Vagina (tissue), 2 donors: ENCODE measurements around the gene MT1HL1. TPM values are rescaled to one million over a fixed set of nuclear protein-coding genes. Genes with fewer than 3 reads are reported as not detected.

ENCODE experiments used
- DNase-seq, 2 donors: peaks; one replicate each; pipeline ENCODE4 v3.0.0-alpha.2; 2017; ENCODE audit errors: extremely low spot score in 2 of 2
- H3K27ac ChIP-seq: fragments of 200-600 bp; sonication (generic); one replicate; pipeline ENCODE4 v1.5.1; 2019
- H3K27me3 ChIP-seq: fragments of 200-600 bp; sonication (generic); one replicate; pipeline ENCODE4 v1.5.1; 2019
- H3K36me3 ChIP-seq, 2 donors: fragments of 200-600 bp; sonication (generic); one replicate each; pipeline ENCODE4 v1.5.1; 2017 to 2019
- H3K4me1 ChIP-seq: fragments of 200-600 bp; sonication (generic); one replicate; pipeline ENCODE4 v1.5.1; 2019
- H3K4me3 ChIP-seq, 2 donors: fragments of 200-600 bp; sonication (generic); 1 replicate in 1 of 2; 2 replicates in 1 of 2; pipeline ENCODE4 v1.5.1; 2016 to 2019
- H3K9me3 ChIP-seq: fragments of 200-600 bp; sonication (generic); one replicate; pipeline ENCODE4 v1.5.1; 2019
- POLR2A ChIP-seq, 2 donors: fragments of 450-650 bp; IDR thresholded peaks; one replicate each; pipeline ENCODE4 v1.6.1; 2017; ENCODE audit warnings: antibody characterized with exemption in 2 of 2, mild to moderate bottlenecking in 2 of 2, moderate library complexity in 2 of 2
- POLR2AphosphoS5 ChIP-seq, 2 donors: sonication (generic); formaldehyde crosslinking; IDR thresholded peaks; one replicate each; pipeline ENCODE4 v1.9.0; 2017; ENCODE audit warnings: antibody characterized with exemption in 2 of 2, mild to moderate bottlenecking in 2 of 2, low read depth in 1 of 2; ENCODE audit not compliant: insufficient read depth in 1 of 2
- intact Hi-C: fragments of 100-400 bp; cut with DNase I; formaldehyde crosslinking; loops from one replicate; pipeline ENCODE4 v1.15.1; 2023
- total RNA-seq: library from RNA; depleted of rRNA; stranded (reverse); fragments of >200 nt; gene quantifications from one replicate; pipeline ENCODE4 v1.2.3, GENCODE V29; 2016
- TF ChIP-seq, protein P1 (sequence below), 3 experiments: fragments of 450-650 bp in 2 of 3; fragments of 200-600 bp in 1 of 3; sonication (generic) in 1 of 3; IDR thresholded peaks; one replicate each; pipeline ENCODE4 v1.5.1; 2017 to 2019; ENCODE audit warnings: antibody characterized with exemption in 3 of 3, mild to moderate bottlenecking in 2 of 3, moderate library complexity in 2 of 3

The MT1HL1 gene
- total RNA-seq, 1 donor from 2014 or later: not detected

DNA sequence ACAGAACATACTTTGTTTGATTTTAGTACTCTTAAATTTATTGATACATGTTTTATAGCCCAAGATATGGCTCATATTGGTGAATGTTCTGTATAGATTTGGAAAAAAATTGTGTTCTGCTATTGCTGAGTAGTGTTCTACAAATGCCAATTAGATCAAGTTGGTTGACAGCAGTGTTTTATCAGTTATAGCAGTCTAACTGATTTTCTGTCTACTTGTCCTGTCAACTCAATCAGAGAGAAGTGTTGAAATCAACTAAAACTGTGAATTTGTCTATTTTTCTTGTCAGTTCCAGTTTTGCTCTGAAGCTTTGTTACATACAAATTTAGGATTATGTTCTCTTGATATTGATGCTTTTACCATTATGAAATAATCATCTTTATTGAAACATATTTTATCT, 14.7 kb upstream of the MT1HL1 start:
- DNase-seq: no peak
- Histone ChIP-seq H3K36me3 (no peaks in the 10 kb centered on the region), H3K27me3 (no peaks in the 10 kb centered on the region), H3K4me1 (no peaks in the 10 kb centered on the region), H3K4me3 (no peak overlapping the region), H3K9me3 (no peaks in the 10 kb centered on the region), H3K27ac (no peak overlapping the region)
- TF ChIP-seq POLR2A (IDR thresholded peaks at IDR 0.05) (no peak), POLR2AphosphoS5 (IDR thresholded peaks at IDR 0.05; ENCODE audit: insufficient read depth in 1 of 2, low read depth in 1 of 2) (no peak)
- TF ChIP-seq, protein P1, sequence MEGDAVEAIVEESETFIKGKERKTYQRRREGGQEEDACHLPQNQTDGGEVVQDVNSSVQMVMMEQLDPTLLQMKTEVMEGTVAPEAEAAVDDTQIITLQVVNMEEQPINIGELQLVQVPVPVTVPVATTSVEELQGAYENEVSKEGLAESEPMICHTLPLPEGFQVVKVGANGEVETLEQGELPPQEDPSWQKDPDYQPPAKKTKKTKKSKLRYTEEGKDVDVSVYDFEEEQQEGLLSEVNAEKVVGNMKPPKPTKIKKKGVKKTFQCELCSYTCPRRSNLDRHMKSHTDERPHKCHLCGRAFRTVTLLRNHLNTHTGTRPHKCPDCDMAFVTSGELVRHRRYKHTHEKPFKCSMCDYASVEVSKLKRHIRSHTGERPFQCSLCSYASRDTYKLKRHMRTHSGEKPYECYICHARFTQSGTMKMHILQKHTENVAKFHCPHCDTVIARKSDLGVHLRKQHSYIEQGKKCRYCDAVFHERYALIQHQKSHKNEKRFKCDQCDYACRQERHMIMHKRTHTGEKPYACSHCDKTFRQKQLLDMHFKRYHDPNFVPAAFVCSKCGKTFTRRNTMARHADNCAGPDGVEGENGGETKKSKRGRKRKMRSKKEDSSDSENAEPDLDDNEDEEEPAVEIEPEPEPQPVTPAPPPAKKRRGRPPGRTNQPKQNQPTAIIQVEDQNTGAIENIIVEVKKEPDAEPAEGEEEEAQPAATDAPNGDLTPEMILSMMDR (IDR thresholded peaks at IDR 0.05): no peak
- intact Hi-C loops: no loop called here

DNA sequence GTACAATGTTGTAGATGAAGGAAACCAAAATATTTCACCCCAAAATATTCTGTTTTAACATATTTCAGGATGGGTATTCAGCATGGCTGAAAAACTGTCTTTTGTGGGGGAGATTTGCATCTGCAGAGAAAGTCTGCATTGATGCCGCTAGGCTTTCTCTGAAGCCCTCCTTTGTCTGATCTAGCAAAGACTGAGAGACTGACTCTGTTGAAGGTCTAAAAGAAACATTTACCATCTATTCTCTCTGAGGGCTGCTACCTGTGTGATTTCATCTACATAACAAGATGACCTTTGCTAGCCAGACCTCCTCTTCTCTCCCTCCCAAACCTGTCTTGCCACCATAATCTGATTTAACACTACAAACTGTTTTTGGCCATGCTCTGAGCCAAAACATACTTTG, 12.4 kb upstream of the MT1HL1 start:
- Histone ChIP-seq H3K27ac (no peak overlapping the region), H3K4me3 (no peak overlapping the region), H3K36me3 (no peaks in the 10 kb centered on the region), H3K27me3 (no peaks in the 10 kb centered on the region), H3K9me3 (no peaks in the 10 kb centered on the region), H3K4me1 (no peaks in the 10 kb centered on the region)
- DNase-seq: no peak
- TF ChIP-seq, protein P1 (IDR thresholded peaks at IDR 0.05): no peak
- TF ChIP-seq POLR2AphosphoS5 (IDR thresholded peaks at IDR 0.05; ENCODE audit: insufficient read depth in 1 of 2, low read depth in 1 of 2) (no peak), POLR2A (IDR thresholded peaks at IDR 0.05) (no peak)
- intact Hi-C loops: no loop called here

DNA sequence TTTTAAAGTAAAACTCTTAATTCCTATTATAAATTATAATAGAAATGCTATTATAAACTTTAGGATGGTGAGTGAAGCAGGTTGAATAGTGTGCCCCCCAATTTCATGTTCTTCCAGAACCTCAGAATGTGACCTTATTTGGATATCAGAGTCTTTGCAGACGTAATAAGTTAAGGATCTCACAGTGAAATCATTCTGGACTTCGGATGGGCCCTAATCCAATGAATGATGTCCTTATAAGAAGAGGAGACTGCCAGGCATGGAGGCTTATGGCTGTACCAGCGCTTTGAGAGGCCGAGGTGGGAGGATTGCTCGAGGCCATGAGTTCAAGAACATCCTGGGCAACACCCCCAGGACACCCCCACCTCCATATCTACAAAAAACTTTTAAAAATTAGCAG, 9.4 kb upstream of the MT1HL1 start:
- no peak for DNase-seq
- no peaks in the 10 kb centered on the region for H3K9me3 ChIP-seq
- no peaks in the 10 kb centered on the region for H3K36me3 ChIP-seq
- no peaks in the 10 kb centered on the region for H3K4me1 ChIP-seq
- intact Hi-C loops: no loop called here
- H3K27me3 ChIP-seq: no peaks in the 10 kb centered on the region
- no peak overlapping the region for H3K4me3 ChIP-seq
- no peak overlapping the region for H3K27ac ChIP-seq
- TF ChIP-seq POLR2A (IDR thresholded peaks at IDR 0.05) (no peak), POLR2AphosphoS5 (IDR thresholded peaks at IDR 0.05; ENCODE audit: insufficient read depth in 1 of 2, low read depth in 1 of 2) (no peak)
- TF ChIP-seq, protein P1 (IDR thresholded peaks at IDR 0.05): no peak

DNA sequence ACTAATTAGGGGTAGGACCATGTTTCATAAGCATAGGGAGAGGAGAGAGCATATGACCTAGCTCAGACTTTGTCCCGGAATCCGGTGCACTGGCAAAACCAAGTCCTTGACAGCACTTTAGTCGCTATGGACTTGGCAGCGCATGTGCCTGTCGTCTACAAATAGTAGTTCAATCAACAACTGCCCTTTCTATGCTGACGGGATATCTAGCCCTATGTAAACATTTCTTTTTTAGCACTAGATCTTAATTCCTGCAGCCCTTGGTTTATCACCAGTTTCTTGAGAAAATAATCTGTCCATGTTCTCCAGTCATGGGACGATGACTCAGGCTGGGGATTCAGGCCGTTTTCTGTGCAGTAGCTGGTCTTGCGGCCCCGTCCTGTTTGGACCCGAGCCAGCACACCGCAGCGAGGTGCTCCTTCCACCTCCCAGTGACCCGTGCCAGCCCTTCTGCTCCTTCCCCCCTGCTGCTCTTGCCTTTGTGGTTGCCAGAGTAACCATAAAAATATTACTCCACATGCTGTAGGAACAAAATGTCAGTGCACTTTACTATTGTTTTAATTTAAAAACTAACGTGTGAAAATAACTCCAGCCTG, 8.6 kb upstream of the MT1HL1 start:
- no peak for DNase-seq
- Histone ChIP-seq H3K4me3 (no peak overlapping the region), H3K9me3 (no peaks in the 10 kb centered on the region), H3K27ac (no peak overlapping the region), H3K27me3 (no peaks in the 10 kb centered on the region), H3K4me1 (no peaks in the 10 kb centered on the region), H3K36me3 (no peaks in the 10 kb centered on the region)
- TF ChIP-seq POLR2AphosphoS5 (IDR thresholded peaks at IDR 0.05; ENCODE audit: insufficient read depth in 1 of 2, low read depth in 1 of 2) (no peak), POLR2A (IDR thresholded peaks at IDR 0.05) (no peak)
- TF ChIP-seq, protein P1 (IDR thresholded peaks at IDR 0.05): no peak
- intact Hi-C loops: no loop called here

DNA sequence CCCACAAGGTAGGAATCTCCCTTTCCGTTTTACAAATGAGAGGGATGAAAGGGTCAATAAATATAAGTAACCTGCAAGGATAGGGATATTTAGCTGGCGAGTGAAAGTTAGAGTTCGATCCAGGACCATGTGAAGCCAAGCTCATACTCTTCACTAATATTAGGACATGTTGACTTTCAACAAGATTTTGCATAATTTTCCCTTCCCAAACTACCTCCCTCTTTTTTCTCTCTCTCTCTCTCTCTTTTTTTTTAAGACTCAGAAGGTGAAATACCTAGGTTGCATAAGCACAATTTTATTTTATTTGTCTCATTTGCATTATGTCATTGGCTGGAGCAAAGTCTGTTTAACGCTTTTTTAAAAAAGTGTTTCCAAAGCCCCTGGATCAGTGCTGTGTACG, 8.1 kb upstream of the MT1HL1 start:
- Histone ChIP-seq H3K4me3 (no peak overlapping the region), H3K4me1 (no peaks in the 10 kb centered on the region), H3K9me3 (no peaks in the 10 kb centered on the region), H3K36me3 (no peaks in the 10 kb centered on the region), H3K27me3 (no peaks in the 10 kb centered on the region), H3K27ac (no peak overlapping the region)
- no peak for DNase-seq
- intact Hi-C loops: no loop called here
- TF ChIP-seq POLR2AphosphoS5 (IDR thresholded peaks at IDR 0.05; ENCODE audit: insufficient read depth in 1 of 2, low read depth in 1 of 2) (no peak), POLR2A (IDR thresholded peaks at IDR 0.05) (no peak)
- TF ChIP-seq, protein P1 (IDR thresholded peaks at IDR 0.05): no peak
